Effector CD4-positive, alpha-beta T cell (primary cell): ENCODE results near the gene IL17A.

Experiments used
- DNase-seq: peaks from one replicate; pipeline ENCODE4 v3.0.0-alpha.2; 2020

Gene IL17A

DNA sequence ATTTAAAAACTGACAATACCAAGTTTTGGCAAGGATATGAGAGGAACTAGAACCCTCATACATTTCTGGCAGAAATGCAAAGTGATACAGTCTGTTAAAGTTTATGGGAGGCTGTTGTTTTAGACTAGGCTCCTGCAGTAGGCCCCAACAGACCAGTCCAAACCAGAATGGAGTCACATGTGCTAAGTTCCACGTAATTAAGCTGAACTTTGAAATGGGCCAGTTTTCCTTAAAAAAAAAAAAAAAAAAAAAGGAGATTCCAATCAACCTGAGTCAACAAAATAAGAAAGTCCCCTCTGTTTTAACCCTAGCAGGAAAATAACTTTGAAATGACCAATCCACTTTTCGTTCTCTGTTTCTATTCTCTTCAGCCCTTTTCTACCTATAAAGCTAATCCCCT is 31.6 kb downstream of the IL17A start:
- DNase-seq = no peak

DNA sequence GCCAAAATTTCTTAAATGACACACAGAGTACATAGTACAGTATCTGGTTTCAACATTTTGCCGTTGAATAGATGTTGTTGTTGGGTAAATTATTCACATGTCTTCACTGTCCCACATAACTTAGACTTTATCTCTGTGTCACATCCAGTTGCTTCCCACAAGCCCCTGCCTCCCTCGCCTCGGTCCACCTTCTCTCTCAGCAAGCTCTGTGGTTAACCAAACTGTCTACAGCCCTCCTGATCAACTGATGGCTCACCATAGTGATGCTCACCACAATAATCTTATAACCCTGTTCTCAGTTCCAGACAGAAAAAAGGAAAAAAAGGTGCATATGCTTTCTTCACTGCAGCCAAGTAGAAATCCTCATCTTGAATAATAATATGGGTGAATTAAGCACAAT is 35.1 kb downstream of the IL17A start:
- no peak for DNase-seq

DNA sequence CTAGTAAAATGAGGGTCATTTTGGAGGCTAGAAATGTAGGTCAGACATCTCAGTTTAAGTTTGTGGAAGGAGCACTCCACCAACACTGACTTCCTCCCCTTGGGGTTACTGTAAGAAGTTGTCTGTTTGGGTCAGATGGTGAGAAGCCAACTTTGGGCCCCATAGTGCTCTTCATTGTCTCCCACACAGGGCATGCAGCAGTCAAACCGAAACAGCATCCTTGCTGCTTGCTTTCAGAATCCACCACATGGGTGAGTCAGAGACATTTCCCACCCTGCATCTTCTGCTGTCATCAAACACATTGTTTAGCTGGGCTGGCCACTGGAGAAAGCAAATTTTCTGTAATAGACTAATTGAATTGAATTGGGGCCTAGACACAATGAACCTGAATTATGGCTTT is 41.3 kb downstream of the IL17A start:
- DNase-seq = no peak

DNA sequence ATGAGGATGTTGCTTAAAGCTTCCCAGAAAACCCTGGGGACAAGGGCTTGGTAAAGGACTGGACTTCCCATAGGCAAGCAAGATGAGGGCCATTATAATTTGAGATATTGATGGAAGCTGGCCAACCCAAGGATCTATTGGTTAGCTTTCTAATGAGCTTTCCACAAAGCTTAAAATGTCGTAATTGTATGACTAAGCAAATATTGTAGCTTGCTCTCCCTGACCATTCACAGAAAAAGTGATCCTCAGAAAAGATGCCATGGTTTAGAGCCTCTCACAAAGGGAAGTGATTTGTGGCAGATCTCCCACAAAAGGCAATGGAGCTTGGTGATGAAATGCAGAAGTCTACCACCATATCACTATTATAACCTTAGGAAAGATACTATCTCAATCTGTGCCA is 44.5 kb downstream of the IL17A start:
- DNase-seq = no peak

DNA sequence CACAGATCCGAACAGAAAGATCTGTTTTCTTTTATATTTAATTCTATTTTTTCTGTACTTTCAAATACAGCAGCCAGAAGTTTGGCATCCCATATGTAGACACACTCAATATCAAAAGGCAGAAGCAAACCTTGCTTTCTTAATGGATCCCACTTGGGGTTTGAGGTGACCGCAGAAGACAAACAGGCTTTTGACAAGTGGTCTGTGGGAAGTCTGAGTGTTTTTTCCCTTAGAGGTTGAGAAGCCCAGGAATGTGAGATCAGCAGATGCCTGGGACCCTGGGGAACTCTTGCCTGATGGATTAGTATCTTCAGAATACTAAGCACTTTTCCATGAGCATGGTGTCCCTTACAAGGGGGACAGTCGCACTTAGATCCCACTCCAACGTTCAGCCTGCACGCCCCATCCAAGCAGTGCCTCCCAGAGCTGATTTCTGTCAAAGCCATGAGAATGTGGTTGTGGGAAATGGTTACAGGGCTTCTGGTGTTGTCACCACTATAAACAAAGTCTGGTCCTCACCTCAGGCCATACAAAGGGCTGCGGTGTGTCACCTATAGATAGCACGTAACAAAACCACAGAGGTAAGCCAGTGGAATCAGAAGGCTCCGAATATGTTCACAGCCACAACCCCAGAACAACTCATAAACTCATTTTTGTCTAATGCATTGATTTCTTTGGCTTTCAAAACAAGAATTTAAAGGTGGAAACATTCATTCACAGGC is 45.4 kb downstream of the IL17A start:
- DNase-seq = no peak

DNA sequence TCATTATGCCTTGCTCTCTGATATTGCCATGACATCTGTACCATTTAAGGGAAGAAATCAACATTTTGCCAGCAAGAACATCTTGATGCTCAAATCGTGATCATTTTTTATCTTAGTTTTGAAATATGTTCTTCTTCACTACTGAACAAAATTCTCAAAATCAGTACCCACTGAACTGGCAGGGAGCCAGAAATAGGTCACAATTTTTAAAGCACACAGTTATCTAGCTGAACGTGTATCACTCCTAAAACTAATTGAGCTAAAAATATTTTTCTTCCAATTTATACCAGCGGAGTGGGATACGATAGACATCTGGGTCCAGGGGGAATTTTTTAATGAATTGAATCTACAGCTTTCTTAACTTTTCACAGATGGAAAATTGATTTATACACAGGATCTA is 46.8 kb downstream of the IL17A start:
- no peak for DNase-seq

DNA sequence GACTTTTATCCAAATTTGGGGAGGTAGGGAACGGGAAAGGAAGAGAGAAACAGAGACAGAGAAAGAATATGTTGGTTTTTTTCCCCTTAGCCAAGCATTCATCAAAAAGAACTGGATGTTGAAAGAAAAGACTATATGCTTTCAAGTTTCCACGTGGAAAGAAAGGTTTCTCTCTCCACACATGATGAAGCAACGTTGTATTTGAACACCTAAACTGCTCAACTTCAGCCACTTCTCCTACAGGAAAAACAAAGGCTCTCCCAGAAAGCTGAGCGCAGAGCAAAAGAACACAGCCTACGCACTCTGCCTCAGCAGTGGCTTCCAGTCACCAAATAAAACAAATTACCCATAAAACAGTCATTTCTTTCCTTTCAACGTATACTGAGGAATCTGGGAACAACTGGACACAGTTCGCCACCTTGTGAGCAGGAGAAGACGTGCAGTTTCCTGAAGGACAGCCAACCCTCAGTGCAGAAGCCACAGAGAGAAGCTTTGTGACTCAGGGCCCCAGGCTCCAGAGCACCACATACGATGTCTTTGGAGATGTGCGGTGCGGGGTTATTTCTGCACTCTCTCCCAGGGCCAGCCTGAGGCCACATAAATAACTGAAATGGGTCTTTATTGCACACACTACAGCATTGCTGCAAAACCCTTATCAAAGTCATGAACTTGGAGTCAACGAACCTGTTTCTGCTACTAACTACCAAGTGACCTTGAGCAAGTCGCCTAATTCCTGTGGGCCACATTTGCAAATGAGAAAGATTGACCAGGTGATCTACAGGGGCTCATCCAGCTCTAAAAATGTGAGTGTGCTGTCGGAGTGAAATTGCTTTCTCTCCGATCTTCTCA is 48.0 kb downstream of the IL17A start:
- DNase-seq = no peak
